ENCODE measurements around the gene PRKCE.

Gene PRKCE

DNA sequence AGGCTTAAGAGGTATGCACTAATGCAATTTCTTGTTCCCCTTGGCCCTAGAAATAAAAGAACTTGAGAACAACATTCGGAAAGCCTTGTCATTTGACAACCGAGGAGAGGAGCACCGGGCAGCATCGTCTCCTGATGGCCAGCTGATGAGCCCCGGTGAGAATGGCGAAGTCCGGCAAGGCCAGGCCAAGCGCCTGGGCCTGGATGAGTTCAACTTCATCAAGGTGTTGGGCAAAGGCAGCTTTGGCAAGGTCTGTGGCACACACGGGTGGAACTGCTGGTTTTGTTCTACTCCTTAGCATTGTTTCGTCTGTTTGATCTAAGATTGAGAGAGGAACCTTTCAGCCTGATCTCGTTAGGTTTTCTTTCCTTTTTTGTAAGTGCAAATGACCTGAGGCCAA is 355.9 kb downstream of the PRKCE start:
- DNase-seq, result no peak

DNA sequence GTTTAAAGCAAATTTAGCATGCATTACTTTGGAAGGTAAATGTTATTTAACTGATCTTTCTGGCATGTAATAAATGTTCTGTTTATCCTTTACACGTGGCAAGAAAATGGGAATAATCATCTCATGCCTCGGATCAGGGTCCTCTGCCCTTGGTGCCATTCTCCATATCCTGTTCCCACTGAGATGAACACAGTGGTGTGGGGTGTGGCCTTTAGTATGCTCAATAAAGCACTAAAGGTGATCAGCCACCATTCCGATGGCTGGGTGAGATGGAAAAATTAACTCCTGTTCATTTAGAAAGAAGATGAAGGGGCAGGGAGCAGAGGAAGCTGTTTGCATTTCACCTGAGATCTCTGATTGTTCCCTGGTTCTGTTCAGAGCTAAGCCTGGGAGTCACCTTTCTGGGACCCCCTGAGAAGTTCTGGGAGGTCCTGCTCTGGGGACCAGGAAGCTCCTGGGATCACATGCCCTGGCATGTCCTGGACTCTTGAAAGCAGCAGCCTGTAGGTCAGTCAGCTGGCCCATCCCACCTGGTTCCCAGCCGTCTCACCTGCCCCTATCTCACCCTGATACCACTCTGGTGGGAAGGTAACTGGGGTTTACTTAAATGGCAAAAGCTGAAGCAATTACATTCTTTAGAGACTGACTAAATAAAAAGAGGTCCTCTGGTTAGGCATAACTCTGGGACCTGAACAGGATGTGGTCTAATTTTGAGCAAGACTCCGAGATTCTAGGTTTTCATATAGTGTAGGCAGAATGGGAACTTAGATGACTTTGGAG is 356.8 kb downstream of the PRKCE start:
- DNase-seq, result no peak

DNA sequence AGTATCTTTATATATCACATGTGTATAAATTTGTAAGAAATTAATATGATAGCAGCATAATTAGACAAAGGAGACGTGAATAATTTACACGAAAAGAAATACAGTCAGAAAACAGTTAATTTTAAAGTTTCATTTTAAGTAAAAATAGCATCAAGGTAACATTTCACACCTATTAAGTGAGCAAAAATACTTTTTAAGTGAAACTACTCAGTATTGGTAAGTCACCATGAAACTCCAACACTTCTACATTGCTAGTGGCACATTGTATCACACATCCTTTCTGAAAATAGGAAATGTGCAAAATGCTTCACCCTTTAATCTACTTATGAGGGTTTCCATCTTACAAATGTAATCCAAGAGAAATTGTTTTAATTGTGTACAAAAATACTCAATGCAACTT is 357.8 kb downstream of the PRKCE start:
- no peak for DNase-seq

DNA sequence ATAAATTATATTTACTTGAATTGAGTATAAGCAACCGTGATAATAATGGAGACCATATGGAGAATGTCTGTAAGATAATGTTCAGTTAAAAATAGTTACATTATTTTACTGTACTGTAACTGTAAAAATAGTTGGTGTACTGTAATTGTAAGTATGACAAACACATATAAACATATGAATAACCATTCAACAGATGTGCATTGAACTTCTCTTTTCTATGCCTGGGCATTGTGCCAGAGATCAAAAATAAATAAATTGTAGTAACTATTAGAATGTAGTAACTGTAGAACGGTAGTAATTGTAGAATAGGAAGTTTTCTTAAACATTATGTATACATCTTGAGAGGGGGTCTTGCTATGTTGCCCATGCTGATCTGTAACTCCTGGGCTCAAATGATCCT is 358.3 kb downstream of the PRKCE start:
- DNase-seq, result no peak

DNA sequence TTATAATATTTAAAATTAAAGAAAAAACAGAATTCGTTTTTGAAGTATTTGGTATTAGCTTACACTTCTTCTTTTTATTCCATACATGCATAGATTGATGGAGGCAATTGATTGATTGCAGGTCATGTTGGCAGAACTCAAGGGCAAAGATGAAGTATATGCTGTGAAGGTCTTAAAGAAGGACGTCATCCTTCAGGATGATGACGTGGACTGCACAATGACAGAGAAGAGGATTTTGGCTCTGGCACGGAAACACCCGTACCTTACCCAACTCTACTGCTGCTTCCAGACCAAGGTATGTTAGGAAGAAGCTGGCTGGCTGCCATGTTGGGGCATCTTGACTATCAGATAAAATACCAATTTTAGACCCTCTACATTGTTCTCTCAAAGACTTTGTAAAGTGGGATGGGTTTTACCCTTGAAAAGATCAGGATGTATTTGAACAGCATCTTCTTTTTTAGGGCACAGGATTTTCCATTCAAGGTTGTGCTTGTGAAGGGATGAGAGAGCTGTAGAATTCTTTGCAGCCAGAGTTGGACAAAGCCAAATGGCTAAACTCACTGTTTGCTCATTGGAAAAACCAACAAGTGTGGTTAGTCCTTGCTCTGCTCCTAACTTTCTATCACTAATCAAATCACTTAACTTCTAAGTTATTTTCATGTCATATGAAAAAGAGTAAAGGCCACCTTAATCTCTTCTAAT is 358.9 kb downstream of the PRKCE start:
- no peak for DNase-seq

DNA sequence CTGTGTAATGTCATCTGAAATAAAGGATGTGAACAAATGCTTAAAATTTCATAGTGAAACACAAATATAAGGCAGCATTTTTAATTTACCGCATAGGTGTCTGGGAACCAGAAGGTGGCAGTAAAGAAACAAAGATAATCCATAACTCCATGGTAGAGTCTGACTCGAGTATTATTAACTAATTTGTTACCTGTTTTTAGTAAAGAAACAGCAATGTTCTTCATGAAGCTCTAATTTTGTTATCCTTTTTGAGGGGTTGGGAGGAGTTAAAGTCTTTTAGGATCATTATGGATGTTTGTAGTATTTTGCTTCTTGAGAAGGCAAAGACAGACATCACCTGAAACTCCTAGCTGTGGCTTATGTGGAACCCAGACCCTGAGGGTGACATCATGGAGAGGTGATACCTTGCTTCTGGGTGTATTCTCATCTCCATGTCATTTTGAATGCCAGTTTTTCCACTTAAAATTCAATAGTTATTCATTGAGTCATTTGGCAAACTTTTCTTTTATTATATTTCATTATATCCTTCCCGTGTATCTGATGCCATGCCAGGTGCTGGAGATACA is 359.5 kb downstream of the PRKCE start:
- no peak for DNase-seq

DNA sequence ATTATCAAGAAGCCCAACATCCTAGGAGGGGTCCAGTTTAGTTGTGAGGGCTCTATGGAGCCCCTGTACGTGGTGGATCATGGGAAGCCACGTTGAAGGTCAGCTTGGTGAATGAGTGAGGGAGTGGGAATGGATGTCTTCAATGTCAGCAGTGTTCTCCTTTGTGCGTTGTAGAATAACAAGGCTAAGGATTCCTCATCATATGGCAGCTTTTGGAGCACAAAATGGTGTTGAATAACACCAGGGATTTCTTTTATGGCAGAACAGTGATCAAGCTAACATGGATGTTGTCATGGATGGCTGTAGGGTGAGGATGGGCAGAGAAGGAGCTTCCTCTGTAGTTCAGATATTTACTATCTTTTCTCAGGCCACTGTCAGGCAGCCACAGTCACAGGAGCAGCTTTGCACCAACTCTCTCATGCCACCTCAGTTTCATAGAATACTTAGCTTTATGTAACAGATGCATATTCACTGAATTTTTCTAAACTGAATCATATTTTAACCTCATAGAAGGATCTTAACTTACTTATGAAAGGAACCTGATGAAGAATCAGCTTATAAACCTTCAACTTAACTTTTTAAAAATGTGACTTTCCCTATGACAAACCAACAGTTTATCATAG is 361.3 kb downstream of the PRKCE start:
- no peak for DNase-seq

DNA sequence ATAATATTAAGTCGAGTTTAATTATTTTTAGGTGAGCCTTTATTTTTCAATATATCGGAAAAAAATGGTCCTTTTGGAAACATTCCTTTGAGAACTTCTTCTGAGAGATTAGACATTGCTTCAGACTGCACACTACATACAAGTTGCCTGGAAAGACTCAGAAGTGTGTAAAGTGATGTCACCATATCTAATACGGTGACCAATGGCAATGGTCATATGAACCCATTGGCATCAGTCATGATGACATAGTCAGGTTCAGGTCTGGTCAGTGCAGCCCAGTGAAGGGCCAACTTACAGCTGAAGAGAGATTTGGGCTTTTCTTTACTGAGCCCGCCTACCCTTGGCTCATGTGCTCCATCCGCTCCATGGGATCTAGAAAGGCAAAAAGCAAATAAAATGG is 362.3 kb downstream of the PRKCE start:
- no peak for DNase-seq

DNA sequence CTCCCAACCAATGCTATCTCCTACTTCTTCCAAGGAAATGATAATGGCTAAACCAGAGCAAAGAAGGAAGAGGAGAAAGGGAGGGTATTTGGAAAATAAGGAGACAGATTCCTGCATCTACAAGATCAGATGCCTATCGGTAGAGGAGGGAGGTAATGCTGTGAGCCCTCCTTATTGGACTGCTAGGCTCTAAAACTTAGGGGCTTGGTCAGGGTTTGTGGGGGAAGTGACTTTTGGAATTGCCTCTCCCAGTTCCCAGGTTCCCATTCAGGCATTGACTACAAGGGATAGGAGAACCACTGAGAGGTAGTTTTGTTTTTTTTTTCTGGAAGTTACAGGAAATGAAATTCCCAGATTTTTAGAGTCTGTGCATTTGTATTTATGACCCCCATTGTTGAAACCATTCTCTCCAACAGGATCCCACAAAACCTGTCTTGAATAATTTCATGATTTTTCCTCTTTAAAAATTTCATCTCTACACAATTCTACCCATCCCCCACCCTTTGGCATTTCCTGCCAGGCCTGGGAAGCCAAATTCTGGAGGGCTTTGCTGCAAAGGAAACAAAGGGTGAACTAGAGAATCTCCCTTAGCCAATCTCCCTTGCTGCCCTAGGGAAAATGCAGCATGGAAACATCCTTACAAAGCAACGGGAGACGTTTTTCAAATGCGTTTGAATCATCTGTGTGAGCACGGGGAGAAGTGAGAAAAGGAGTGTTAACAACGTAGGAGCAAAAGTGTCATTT is 363.6 kb downstream of the PRKCE start:
- no peak for DNase-seq

DNA sequence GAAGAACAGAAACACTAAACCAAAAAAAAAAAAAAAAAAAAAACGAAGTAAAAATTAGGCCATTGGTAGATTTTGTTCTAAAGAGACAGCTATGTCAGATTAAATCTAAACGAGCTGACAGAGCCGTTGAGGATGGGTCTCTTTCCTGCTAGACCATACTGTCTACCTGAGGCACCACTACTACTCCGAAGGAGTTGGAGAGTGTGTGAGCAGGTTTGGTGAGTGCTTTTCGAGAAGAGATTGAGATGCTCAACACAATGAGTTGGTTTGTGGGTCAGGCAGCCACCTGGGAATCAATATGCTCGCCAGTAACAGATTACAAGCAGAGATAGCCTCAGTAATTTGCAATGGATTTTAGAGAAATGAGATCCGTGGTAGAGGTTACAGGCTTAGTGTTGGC is 364.2 kb downstream of the PRKCE start:
- DNase-seq, result no peak

DNA sequence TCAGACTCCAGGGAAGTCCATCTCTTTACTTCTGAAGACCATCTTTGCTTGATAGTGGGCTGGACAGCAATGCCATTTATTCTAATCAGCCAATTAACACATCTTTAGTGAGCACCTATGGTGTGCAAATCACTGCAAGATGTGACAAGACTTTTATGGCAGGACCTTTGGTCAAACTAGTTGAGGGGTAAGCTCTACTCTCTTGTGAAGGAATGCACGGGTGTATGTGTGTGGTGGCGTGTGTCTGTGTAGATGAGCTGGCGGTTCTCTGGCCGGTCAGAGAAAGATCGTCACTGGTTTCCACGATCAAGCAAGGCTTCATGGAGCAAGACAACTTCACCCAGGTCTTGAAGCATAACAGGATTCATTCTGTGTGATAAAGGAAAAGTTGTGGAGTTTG is 364.6 kb downstream of the PRKCE start:
- DNase-seq, result no peak

DNA sequence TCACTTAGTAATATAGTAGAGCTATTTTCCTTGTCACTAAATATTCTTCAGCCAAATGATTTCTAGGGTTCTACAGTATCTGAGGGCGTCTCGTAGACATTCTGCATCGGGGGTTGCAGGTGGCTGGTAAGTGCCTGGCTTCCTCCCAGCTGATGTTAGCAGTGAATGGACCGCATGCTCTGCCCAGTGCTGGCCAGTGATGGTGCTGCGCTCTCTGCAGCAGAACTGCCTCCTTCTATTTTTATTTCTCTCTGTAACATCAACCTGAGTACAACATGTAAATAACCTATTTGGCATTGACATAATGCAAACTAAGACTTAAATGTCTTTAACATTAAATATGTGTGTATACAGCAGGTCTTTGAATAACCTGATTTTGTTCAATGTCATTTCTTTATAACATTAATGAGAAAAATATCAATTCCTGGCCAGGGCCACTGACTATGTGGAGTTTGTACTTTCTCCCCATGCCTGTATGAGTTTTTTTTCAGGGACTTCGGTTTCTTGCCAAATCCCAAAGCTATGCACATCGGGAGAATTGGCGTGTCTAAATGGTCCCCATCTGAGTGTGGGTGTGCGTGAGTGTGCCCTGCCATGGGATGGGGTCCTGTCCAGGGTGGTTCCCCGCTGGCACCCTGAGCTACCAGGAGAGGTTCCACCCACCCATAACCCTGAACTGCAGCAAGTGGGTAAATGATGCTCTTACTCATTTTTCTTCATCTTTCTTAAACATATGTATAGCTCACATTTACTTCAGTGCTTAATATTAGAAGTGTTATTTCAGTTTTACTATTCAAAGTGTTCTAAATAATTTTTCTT is 367.5 kb downstream of the PRKCE start:
- no peak for DNase-seq

DNA sequence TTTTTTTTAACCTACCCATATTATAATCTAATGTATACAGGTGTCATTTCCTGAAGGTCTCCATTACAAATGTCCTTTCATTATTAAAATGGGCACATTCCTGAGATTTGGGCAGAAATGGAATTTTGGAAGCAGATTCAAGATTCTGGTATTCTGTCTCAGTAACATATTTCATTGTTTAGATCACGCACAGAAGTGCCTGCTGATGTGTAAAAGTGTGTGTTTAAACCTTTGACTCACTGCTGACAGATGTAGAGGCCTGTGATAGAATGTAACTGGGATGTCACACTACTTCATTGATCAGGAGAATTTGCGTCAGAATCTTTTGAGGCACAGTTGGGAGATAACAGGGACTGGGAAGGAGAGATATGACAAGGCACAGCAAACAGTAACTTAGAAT is 368.9 kb downstream of the PRKCE start:
- DNase-seq, result no peak

DNA sequence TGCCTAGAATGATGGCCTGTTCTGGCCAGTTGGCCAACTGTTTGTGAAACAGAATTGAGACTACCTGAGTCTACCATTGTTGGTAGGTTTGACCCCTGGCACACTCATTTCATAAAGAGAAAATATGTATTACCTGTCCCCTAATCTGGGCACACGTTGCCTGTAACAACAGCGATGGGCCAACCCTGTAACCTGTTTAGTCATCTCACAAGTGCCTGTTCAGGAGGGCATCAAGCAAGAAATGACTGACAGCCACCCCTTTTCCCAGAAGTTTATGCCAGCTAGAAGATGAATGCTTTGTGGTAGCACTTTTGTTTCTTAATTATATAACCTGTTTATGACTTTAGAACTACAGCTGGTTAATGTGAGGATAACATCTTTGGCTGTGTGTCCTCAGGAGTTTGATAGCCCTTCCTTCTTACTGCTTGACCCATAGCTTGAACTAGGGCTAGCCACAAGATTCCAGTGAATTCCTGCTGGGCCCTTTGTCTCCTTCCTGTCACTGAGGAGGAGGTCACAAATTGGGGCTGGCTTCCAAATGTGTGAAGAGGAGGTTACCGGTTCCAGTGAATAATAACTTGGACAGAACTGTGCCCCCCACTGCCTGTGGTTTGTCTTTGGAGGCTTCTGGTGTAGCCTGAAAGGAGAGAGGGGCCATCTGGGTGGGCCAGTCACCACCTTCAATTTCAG is 371.8 kb downstream of the PRKCE start:
- no peak for DNase-seq

DNA sequence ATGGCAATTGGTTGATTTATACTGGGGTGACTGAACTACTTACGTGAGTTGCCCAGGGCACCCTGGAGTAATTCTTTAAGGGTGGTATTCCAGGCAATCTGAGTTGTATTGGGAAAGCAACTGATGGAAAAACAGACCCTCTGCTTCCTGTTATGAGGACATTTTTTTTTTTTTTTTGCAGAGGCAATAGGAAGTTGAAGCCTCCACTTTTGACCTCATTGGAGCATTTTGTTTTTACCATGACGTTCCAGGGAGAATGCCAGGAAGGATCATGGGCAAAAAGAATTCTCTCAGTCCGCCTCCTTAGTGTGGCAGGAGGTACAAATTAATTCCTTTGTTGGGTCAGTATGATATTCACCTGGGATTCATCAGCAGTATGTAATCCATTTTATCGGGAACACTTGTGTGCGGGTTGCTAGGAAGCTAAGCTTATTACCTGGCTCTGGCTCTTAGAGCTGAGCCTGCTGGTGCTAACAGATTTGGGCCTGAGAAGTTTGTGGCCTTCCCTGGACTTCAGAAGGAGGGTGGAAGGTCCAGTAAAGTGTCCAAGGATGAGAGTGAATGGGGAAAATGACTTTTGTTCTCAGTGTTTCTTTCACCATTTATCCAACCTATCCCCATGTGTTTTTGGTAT is 372.8 kb downstream of the PRKCE start:
- DNase-seq, result no peak

DNA sequence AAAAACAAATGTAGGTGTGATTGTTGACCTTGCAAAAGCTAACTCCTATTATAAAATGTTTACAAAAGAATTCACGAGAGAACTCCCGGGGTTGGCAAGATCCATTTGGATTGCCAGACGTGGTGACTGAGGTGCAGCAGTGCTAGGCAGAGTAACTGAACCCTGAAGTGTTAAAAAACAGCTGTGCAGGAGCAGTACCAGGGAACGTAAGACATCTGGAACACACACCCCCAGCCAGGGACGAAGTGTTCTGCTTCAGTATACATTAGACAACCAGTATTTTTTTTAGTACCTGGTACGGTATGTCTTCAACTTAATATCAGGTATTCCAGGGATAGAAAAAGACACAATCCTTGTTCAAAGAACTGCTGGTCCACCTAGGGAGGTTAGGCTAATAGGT is 373.6 kb downstream of the PRKCE start:
- no peak for DNase-seq

DNA sequence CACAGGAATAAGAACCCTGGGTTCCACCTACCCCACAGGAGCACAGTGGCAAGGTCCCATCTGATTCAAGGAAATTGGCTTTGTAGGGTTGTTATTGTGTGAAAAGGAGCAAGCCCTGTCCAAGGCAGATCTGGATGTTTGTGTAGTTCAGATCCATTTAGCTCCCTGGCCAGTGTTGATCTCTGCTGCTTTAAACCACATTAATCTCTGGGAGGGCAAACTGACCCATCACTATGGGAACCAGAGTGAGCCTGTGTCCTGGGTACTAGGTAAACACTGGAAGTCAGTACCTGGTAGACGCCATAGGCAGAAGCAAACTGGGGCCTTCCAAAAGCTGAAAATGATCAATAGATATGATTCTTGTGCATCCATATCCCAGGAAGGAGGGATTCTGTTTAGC is 374.2 kb downstream of the PRKCE start:
- no peak for DNase-seq

DNA sequence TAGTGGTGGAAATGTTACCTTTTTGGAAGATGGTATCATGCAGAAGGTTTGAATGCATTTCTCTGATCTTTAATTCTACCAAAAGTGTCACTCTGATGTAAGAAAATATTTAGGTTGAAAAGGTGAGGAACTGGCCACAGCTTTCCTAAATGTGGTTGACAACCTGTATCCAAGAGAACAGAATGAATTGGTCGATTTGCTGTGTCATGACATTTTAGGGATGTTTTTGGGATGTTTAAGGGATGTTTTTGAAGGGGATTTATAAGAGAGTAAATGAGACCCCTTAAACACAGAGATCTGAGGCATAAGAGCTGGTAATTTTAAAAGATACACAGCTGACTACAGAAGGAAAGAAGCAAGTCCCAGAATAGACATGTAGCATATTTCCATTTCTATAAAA is 375.0 kb downstream of the PRKCE start:
- no peak for DNase-seq

DNA sequence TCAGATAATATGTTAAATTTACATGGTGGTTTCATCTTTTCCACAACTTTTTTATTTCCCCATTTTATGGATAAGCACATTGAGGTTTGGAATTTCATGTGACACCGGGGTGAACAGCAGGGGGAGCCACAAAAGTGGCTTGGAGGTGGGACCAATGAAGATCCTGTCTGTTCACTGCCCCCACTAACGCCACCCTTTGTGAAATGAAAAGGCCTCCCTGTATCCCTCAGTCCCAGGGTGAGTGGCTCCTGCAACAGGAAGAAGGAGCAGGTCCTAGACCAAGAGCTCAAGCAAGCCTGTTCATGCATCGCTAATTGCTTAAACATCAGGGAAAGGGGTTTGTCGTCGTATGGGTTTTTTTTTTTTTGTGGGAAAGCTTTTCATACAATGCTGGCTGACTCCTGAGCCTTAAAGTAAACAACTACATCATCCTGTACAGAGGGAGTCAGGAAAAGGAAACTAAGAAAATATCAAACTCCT is 377.9 kb downstream of the PRKCE start:
- DNase-seq, result no peak

DNA sequence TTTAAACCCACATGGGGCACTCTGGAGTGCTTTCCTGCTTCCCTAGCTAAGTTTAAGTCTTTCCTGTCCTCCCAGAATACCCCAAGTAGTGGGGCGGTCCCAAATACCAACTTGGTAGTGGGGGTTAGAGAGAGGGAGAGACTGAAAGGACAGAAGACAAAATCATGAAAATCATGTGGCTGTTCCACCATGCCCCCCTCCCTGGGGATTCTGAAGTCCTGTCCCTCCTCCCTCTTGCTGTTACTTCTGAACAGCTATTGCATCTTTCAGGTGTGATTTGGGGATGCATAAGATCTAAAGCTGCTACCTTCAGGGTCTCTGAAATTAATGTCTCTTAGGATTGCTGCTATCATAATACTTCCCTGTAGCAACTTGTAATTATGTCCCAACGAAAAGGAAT is 378.9 kb downstream of the PRKCE start:
- no peak for DNase-seq

All from CD4-positive, alpha-beta T cell treated with Interleukin-15 for 1 hour (primary cell).